Pons (tissue), 1 donor: ENCODE data around the gene ZNF527.
"Not testable (repeated sequence)": the region's sequence is repeated elsewhere in the genome, so short reads cannot be mapped to it uniquely, and the experiment has no call there.

Experiments
- DNase-seq: peaks from one replicate; pipeline ENCODE4 v3.0.0-alpha.2; 2016; ENCODE audit warnings: low spot score

ZNF527 gene

DNA sequence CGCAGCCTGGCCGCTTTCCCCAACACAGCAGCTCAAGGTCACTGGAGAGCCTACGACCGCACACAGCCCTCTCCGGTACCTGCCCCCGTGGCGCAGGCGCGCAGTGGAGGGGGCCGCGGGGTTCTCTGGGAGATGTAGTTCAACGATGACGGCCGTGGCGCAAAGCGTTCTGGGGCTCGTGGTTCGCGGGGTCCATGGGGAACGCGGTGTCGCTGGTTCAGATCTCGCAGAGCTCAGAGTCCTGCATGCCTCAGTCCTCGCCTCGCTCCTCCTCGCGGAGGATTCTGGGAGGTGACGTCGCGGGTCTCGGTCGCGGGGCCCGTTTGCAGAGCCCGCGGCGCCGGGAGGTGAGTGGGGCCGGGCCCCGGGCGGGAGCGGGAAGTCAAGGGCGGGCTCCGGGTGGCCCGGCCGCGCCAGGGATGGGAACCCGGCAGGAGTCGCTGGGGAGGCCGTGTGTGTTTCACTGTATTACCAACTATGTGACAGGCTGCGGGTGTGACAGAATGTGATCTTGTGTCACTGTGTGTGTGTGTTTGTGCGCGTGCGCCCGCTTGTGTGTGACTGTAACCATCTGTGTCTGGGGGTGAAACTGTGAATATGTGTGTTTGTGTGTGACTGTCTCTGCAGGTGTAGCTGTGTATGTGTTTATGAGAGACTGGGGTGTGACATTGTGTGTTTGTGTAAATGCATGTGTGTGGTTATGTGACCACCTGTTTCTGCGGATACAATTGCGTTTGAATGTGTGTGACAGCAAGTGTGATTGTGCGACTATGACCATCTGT is at the start of gene ZNF527:
Gene ZNF527, plus strand, starts transcription at position 220 of the 782 bp plus-strand sequence. CDS start 3,100 bp downstream, outside the sequence.
- DNase-seq: peak; percentile 96

DNA sequence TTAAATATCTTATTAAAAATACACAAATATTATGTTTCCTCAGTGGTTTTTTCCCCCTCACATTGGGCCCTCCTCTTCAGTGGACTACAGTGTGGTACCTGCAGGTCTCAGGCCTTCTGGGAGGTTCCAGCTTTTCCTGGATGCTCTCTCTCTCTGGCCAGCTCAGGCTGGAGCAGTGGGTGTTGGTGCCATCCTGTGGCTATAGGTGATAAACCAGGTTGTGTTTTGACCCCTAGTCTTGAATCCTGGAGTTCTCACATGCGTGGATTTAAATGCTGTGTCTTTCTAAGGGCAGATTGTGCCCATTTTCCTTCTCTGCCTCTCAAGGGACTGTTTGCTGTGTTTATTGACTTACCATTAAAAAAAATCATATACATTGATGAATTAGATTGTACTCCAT is 41.2 kb upstream of the ZNF527 start:
- DNase-seq: no peak

DNA sequence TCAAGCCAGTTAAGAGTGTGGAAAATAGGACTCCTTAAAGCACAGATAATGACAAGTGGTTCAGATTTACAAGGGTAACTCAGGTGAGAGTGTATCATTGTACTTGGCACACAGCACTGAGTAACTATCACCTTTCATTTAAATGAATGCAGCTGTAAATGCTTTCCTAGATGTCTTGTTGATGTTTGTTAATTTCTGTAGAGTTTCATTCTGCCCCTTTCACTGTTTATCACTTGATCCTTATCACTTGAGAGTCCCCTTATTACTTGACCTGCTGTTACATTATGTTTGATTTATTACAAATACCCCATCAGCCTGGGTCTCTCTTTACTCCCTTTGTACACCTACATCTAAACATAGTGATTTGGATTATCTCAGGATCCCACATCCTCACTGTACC is 38.1 kb upstream of the ZNF527 start:
- no peak for DNase-seq

DNA sequence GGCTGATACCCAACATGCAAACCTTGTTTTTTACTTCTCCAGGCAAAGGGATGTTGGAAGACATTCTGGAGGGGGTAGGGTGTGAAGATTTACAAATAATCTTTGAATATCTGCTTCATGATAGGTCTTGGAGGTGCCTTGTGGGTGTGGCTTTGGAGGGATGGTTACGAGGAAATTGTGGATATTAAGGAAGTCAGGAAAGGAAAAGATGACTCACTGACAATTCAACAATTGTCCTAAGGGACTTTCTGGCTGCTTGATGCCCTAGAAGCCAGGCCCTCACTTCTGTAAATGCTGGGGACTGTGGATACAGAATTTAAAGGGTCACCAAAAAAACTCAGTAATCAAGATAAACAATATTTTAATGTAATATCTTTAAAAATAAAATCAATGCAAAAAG is 37.4 kb upstream of the ZNF527 start:
- DNase-seq: no peak

DNA sequence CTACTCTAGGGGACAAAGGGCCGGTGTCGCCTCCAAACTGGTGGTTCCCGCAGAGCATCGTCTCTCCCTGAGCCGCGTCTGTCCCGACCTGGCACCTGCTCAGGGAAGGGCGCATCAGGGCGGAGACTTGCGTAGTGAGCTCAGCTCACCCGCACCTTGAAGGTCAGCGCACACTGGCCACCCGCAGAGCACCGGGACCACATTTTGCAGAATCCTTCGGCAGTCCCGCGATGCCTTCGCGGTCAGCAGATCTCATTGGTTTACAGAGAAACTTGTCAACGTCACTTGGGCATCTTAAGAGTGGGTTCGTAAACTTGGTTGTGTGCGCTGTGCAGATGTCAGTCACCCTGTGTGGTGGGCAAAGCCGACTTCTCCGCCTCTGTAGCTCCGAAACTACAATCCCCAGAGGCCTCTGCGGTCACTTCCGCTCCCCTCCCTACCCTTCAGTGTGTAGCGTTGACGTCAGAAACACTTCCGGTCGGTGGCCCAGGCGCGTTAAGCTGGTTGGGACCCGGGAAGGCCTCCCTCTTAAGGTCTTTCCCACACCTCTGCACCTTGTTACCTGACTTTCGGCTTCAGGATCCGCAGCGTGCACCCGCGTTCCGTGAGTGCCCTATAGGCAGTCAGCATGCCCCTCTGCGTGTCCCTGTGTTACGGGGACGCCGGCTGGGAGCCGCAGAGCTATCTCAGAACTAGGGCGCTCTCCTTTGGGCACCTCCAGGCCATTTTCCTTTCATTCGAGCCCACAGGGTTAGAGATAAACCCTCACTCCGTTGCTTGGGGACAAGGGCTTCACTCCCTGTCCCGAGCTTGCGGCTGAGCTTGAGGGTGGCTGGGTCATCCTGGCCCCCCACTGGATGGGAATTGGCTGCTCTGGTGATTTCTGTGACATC is 36.5 kb upstream of the ZNF527 start:
- peak; percentile 97 for DNase-seq

DNA sequence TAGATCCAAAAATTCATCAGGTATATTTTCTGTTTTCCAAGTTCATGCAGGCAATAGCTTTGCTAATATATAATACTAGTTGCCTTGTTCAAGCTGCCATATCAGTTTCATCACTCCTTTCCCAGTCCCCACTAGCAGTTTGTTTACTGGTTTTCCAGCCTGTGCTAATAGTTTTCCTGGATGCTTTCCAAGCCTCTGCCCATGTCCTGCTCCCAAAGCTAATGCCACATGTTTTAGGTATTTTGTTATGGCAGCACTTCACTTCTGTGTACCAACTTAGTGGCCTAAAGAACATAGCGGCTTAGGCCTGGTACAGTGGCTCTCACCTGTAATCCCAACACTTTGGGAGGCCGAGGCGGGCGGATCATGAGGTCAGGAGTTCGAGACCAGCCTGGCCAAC is 28.1 kb upstream of the ZNF527 start:
- no peak for DNase-seq

DNA sequence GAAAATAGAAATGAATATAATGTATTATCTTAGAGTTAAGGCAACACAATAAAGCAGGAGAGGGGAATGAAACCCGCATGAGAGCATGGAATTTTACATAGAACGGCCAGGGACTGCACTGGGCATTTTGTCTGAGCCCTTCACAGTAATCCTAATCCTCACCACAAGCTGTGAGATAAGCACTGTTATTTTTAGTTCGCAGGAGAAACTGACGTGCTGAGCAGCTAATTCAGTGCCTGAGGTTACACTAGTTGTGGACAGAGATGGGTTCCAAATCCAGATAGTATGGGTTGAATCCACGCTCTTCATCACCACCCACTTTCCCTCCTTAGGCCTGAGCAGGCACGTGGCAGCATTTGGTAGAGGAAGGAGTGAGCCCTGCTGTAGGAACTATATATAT is 24.8 kb upstream of the ZNF527 start:
- no peak for DNase-seq

DNA sequence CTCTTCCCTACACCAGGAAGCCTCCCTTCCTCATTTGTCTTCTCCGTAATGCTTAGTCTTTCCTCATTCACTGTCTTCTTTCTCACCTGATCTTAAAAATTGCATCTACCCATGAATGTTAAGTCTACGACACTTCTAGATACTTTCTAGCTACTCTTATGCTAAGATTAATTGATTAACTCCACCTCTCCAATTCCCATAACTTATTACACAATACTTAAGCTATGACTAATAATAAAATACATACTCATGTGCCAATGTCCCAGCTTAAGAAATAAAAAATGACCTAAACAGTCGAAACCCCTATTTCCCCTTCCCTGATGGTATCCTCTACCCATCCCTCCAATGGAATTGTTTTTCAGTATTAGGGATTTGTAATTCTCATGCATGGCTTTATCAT is 22.8 kb upstream of the ZNF527 start:
- no peak for DNase-seq

DNA sequence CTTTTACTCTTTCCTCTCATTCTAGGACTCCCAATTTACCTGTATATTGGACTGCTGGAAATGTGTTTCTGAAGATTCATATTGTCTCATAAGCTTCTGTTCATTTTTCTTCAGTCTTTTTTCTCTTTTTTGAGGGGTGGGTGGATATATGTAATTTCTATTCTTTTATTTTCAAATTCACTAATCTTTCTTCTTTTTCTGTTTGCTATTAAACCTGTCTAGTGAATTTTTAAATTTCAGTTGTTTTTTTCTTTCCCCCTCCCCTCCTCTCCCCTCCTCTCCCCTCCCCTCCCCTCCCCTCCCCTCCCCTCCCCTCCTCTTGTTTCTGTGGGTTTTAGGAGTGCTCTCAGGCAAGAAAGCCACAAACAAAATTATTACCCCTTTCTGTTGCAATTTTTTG is 16.9 kb upstream of the ZNF527 start:
- DNase-seq: no peak

DNA sequence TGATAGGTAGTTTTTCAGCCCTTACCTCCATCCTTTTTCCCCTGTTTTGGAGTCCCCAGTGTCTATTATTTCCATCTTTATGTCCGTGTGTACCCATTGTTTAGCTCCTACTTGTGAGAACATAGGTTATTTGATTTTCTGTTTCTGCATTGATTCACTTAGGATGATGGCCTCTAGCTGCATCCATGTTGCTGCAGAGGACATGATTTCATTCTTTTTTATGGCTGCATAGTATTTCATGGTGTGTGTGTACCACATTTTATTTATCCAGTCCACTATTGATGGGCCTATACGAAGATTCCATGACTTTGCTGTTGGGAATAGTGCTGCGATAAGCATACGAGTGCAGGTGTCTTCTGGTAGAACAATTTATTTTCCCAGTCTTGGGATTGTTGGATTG is 15.0 kb upstream of the ZNF527 start:
- DNase-seq: no peak

DNA sequence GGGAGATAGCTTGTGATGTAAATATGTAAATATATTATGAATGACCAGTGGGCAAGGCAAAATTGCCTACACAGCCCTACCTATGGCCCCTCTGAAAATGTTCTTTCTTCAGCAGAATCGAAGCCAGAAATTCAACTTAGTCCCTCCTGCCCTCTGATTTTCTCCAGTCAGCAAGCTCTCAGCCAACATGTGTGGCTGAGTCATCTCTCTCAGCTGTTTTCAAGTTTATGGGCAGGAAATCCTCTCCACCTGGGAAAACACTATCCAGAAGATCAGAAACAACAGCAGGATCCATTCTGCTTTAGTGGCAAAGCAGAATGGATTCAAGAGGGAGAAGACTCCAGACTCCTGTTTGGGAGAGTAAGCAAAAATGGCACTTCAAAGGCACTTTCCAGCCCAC is 8.9 kb upstream of the ZNF527 start:
- DNase-seq: peak; percentile 15

DNA sequence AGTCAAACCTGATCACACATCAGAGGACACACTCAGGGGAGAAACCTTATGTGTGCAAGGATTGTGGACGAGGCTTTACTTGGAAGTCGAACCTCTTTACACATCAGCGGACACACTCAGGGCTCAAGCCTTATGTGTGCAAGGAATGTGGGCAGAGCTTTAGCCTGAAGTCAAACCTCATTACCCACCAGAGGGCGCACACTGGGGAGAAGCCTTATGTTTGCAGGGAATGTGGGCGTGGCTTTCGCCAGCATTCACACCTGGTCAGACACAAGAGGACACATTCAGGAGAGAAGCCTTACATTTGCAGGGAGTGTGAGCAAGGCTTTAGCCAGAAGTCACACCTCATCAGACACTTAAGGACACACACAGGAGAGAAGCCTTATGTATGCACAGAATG is 8.2 kb upstream of the ZNF527 start:
- DNase-seq: no peak

DNA sequence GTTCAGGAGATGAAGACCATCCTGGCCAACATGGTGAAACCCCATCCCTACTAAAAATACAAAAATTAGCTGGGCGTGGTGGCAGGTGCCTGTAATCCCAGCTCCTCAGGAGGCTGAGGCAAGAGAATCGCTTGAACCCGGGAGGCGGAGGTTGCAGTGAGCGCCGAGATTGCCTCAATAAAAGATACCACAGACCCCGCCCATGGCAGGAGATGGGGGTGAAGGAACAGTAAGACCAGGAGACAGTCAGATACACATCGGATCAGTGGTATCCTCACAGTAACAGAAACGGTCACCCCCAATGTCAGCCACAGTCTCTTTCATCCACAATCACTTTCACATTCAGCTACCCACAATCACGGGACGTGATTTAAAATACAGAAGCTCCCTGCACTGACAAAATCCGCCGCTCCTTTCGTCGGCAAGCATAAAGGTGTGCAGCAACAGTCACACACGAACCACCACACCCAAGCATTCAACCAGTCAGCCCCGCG is 466 bp upstream of the ZNF527 start:
- DNase-seq: not testable (repeated sequence)

DNA sequence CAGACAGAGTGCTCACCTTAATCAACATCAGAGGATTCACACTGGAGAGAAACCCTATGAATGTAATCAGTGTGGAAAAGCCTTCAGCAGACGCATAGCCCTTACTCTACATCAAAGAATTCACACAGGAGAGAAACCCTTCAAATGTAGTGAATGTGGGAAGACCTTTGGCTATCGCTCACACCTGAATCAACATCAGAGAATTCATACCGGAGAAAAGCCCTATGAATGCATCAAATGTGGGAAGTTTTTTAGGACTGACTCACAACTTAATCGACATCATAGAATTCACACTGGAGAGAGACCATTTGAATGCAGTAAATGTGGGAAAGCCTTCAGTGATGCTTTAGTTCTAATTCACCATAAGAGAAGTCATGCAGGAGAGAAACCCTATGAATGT is 18.3 kb downstream of the ZNF527 start:
- DNase-seq: no peak

DNA sequence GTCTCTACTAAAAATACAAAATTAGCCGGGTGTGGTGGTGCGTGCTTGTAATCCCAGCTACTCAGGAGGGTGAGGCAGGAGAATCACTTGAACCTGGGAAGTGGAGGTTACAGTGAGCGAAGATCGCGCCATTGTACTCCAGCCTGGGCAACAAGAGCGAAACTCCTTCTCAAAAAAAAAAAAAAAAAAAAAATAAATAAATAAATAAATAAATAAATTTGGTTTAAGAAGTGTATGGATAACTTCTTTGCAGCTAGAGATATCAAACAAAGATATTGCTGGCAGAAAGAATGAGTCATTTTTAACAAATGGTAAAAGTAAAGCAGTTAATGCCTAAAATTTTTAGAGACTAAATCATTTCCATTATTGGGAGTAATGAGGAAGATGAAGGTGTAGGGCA is 20.5 kb downstream of the ZNF527 start:
- DNase-seq: not testable (repeated sequence)

DNA sequence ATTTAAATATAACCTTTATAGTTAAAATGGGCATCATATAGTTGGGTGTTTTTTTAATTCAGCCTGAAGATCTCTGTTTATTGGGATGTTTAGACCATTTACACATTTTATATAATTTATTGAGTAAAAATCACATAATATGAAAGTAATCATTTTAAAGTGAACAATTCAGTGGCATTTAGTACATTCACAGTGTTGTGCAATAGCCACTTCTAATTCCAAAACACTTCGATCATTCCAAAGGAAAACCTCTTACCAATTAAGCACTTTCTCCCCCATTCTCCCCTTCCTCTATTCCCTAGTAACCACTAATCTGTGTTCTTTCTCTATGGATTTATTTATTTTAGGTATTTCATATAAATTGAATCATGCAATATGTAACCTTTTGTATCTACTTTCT is 30.2 kb downstream of the ZNF527 start:
- no peak for DNase-seq

DNA sequence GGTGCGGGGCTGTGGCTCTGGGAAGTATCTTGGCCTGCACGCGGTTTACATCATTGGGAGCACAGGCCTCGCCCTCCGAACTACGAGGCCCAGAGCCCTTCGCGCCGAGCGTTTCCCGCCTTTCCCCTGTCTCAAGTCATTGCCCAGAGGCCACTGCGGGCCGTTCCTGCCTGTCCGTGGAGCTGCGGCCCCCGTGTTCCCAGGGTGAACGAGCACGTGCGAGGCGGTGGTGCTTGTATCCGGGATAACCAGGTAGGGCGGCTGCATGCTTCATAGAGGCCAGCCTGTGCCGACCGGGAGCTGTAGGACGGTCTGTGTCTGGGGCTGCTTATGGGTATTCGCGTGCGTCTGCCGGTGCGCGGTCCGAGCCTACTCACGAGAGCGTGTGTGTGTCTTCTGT is 32.5 kb downstream of the ZNF527 start:
- no peak for DNase-seq

DNA sequence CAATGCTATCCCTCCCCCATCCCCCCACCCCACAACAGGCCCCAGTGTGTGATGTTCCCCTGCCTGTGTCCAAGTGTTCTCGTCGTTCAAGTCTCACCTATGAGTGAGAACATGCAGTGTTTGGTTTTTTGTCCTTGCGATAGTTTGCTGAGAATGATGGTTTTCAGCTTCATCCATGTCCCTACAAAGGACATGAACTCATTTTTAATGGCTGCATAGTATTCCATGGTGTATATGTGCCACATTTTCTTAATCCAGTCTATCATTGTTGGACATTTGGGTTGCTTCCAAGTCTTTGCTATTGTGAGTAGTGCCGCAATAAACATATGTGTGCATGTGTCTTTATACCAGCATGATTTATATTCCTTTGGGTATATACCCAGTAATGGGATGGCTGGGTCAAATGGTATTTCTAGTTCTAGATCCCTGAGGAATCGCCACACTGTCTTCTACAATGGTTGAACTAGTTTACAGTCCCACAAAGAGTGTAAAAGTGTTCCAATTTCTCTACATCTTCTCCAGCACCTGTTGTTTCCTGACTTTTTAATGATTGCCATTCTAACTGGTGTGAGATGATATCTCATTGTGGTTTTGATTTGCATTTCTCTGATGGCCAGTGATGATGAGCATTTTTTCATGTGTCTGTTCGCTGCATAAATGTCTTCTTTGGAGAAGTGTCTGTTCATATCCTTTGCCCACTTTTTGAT is 35.4 kb downstream of the ZNF527 start:
- not testable (repeated sequence) for DNase-seq

DNA sequence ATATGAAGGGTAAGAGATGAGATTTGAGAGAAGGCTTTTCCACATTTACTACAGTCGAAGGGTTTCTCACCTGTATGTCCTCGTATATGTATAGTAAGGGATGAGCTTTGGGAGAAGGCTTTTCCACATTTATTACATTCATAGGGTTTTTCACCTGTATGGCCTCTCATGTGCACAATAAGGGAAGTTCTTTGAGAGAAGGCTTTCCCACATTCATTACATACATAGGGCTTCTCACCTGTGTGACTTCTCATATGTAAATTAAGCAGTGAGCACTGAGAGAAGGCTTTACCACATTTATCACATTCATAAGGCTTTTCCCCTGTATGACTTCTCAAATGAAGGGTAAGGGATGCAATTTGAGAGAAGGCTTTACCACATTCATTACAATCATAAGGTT is 41.8 kb downstream of the ZNF527 start:
- no peak for DNase-seq

DNA sequence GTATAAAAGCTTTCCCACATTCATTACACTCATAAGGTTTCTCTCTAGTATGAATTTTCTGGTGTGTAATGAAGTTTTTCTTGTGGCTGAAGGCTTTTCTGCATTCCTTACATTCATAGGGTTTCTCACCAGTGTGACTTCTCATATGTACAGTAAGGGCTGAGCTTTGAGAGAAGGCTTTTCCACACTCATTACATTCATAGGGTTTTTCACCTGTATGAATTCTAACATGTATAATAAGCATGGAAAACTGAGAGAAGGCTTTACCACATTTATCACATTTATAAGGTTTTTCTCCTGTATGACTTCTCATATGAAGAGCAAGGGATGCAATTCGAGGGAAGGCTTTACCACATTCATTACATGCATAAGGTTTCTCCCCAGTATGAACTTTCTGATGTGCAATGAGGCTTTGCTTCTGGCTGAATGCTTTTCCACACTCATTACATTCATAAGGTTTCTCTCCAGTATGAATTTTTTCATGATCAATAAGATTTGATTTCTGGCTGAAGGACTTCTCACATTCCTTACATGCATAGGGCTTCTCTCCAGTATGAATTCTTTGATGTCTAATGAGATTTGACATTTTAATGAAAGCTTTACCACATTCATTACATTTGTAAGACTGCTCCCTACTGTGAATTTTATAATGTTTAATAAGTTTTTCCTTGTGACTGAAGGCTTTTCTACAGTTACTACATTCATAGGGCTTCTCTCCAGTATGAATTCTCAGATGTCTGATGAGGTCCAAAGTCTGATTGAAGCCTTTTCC is 42.6 kb downstream of the ZNF527 start:
- no peak for DNase-seq
